HS-27A (cell line): ENCODE results near the gene GAGE10.
"Not testable (repeated sequence)": the region's sequence is repeated elsewhere in the genome, so short reads cannot be mapped to it uniquely, and the experiment has no call there.

Source experiments
- DNase-seq: peaks from one replicate; pipeline ENCODE4 v3.0.0-alpha.2; 2012; ENCODE audit warnings: low read depth, missing footprints

GAGE10 gene

DNA sequence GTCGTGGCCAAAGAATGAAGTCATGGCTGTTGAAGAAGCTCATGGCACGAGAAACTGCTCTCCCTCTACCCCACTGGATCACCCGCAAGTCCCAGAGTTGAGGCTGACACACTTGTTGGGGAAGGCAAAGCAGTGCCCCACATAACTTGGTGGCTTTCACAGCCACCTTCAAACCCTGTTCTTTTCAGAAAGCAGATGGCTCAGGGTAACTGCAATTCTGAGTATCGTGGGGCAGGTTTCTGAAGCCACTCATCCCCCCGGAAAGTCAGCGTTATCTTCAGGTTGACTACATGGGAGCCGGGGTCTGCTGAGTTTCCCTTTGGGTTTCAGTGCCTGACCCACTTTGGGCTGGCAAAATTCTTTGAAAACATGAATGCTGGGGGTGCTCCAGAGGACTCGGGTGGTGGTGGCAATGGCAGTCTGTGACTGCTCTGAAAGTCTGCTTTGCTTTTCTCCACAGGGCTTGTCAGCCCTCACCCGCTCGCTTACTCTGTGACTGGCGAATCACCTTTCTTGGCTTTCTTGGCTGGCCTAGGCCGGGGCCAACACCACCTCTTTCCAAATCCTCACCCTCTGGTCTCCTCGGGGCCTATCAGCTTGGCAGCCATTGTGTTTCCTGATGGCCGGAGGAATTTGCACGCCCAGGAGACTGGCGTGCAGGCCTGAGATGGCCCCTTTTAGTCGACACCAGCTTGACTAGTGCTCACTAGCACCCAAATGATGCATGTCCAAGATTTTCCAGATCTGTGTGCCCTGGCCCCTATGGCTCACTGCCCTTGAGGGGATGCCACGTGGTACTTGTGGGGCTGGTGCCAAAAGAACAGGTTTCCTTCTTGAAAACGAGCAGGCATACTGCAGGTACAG is 26.5 kb upstream of the GAGE10 start:
- no peak for DNase-seq

DNA sequence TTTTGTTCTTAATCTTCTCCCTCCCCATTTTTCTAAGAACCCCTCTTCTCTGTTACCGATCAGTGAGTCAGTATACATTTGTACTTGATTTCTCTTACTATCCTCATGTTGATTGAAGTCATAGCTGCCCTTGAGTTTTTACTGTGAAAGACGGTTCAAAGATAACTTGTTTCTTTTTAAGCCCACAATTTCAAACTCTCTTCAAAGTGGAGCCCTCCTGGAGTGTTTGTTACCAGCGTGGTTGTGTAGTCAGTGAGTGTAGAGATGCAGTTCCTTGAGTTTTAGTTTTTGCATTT is 26.0 kb upstream of the GAGE10 start:
- DNase-seq = no peak

DNA sequence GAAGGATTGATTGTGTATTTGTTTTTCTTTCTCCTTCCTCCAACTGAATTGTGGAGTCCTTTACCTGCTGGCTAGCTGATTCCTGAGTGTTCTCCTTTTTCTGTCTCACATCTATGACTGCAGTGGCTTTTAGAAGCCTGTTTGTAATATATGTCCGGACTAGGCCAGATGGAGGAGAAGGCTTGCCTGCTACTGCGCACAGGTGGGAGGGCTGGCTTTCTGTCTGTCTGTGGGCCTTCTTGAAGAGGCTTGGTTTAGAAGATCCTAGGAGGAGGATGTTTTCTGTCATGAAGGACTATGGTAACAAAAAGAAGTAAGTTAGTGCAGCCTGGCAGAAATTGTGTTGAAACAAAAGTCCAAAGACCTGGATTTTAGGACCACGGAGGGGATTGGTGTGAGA is 25.4 kb upstream of the GAGE10 start:
- DNase-seq = no peak

DNA sequence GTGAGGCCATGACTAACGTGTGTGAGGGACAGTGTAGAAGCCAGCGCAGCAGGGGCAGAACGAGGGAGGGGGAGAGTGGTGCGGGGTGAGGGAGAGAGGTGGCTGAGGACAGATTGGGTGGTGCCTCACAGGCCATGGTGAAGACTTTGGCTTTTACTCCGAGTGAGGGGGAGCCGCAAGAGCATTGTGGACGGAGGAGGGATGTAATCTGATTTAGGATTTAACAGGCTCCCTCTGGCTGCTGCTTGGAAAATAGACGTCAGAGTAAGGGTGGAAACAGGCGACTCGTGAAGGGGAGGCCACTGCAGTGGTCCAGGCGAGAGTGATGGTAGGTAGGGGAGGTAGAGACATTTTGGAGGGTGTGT is 20.8 kb upstream of the GAGE10 start:
- DNase-seq = no peak

DNA sequence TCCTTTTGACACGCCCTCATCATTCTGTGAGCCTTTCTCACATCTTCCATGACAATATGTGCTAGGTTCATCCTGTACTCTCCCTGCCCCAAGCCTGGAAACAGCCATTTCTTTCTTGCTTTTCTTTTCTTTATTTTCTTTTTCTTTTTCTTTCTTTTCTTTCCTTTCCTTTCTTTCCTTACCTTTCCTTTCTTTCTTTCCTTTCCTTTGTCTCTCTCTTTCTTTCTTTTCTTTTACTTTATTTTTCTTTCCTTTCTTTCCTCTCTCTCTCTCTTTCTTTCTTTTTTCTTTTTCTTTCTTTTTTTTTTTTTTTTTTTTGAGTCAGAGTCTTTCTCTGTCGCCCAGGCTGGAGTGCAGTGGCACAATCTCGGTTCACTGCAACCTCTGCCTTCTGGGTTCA is 19.2 kb upstream of the GAGE10 start:
- DNase-seq = no peak

DNA sequence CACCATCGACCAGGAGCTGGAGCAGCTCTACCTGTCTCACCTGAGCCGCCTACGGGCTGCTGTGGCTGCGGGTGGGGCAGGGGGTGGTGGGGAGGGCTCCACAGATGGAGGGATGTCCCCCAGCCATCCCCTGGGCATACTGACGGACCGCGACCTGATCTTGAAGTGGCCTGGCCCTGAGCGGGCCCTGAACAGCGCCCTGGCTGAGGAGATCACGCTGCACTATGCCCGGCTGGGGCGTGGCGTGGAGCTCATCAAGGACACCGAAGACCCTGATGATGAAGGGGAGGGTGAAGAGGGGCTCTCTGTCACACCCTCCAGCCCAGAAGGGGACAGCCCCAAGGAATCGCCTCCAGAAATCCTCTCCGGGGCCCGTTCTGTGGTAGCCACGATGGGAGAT is 17.3 kb upstream of the GAGE10 start:
- DNase-seq = no peak

DNA sequence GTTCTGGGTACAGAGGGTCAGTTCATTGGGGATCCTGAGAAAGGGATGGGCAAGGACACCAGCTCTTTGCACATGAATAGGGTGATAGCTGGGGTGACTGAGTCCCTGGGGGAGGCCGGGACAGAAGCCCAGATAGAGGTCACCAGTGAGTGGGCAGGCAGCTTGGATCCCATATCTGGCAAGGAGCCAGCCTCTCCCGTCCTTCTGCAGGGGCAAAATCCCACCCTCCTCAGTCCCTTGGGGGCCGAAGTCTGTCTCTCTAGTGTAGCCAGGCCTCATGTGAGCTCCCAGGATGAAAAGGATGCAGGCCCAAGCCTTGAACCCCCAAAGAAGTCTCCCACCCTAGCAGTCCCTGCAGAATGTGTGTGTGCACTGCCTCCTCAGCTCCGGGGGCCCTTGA is 16.9 kb upstream of the GAGE10 start:
- no peak for DNase-seq

DNA sequence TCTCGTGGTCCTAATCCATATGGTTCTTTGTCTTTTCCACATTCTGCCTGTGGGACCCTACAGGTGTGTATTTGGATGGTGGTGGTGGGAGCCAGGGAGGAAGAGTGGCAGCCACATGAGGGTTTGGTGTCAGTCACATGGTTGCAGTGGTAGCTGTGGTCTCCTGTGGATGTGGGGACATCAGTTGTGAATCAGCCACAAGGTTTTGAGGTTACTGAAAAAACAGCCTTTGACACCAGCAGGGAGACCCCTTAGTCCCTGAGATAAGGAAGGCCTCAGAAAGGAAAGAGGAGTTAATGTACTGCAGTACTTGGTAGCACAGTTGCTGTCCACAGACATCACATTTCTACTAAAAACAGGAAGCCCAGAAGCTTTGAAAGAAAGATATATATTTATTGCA is 15.8 kb upstream of the GAGE10 start:
- DNase-seq = no peak

DNA sequence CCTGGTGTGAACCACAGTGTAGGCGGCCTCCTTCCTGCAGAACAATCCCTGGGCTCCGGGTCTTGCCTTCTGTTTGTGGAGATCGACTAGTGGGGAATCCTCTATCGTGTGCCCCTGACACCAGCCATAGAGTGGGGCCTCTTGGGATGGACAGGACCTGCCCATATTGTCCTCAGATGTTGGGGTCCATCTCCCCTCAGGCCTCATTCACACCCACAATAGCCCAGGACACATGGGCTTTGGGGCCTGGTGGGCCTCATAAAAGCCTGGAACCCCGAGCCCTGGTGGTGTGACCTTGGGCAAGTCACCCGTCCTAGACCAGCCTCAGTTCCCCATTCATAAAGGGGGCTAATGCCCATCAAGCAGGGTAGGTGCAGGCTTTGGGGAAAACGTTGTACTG is 13.2 kb upstream of the GAGE10 start:
- no peak for DNase-seq

DNA sequence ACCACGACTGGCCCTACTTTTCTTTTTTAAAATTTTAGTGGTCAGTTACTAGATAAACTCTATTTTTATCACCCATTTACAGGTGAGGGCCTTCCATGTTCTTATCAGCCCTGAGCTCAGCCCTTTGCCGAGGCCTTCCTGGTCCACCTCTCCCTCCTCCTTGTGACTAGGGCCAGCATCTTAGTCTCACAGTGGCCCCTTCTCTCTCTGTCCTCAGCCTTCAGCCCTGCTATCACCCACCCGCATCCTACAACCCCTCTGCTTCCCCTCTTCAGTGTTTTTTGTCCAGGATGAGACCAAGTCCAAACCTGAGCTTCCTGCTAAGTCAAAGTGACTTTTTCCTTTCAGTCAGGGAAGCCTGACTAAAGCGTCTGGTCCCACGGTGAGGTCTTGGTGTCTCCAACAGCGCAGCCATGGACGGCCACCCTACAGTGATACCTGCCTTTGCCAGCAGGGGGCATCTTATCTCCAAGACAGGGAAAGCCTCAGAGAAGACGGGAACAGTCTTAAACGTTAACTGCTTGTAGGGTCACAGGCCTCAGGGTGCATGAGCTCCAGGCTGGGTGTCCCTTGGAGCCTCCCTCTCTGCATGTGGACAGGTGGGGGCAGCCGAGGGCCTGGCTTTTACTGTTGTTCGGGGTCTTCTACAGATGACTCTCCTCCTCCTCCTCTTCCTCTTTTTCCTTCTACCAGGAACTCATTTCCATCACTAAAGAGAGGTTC is 11.7 kb upstream of the GAGE10 start:
- DNase-seq = no peak

DNA sequence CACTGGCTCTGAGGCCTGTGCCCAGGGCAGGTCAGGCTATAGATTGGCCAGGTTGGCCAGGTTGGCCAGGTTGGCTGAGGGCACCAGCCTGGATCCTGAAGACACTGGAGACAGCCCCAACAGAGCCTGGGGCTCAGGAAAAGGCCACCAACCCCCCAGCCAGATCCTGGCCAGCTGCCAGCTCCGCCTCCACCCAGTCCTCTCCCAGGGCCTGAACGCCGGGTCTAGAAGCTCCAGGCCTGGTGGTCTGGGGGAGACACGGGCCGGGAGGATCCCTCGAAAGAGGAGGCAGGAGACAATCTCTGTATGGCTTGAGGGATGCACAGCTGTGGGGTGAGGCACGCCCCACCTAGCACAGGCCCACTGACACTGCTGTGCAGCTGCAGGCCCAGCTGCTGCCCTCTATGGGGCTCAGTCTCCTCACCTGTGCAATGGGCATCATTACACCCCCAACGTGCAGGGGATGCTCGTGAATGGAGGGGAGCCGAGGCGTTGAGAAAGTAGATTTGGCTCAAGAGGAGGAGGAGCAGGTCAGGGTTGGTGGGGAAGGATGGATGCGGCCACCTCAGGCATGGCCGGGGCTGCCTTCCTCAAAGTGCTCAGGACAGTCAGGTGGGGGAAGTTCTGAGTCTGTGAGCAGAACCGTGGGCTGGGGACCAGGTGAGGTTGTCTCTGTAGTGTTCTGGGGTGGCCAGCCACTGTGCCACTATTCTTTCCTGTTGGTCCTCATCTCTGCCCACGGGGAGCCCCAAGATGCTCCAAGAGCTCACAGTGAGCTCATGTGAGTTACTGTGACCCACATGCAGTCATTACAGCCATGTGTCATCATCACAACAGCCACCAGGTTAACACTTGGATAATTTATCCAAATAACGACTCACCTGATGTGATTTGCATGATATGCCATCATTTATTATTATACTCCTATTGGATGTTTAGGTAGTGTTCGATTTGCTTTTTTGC is 10.8 kb upstream of the GAGE10 start:
- no peak for DNase-seq

DNA sequence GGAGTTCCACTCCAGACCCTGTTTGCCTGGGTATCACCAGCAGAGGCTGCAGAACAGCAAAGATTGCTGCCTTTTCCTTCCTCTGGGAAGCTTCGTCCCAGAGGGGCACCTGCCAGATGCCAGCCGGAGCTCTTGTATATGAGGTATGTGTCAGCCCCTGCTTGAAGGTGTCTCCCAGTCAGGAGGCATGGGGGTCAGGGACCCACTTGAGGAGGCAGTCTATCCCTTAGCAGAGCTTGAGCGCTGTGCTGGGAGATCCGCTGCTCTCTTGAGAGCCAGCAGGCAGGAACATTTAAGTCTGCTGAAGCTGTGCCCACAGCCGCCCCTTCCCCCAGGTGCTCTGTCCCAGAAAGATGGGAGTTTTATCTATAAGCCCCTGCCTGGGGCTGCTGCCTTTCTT is 4.2 kb upstream of the GAGE10 start:
- DNase-seq = not testable (repeated sequence)

DNA sequence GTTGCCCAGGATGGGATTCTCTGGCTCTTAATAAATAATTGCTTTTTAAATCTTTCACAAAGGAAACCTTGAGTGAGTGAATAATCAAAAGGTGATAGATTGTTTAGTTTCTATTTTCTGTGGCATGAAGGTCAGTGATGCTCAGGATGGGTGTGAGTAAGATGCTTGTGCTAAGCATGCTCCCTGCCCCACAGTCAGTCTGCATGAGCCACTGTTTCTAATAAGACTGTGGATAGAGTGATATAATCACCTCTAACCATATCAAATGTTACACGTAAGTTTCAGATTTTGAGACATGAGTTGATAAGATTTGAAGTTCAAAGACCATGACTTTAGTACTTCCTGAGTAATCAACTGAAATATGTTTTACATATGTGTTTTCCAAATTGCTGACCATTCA is 2.7 kb upstream of the GAGE10 start:
- no peak for DNase-seq

DNA sequence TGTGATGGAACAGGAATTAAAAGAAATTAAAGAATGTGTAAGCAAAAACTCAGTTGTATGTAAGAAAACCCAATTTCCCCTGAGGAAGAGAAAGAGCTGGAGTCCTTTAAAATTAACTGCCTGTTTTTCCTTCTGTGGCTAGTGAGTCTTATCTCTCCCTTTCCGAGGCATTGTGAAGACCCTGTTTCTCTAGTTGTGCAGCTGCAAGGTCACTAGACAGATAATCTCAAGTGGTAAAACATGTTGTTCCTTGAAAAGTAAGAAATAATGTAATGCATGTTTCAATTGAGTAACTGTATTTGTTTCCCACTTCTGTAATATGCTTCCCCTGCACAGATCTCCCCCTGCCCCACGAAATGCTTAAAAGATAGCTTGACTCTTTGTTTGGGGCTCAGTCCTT is 4.3 kb downstream of the GAGE10 start:
- not testable (repeated sequence) for DNase-seq

DNA sequence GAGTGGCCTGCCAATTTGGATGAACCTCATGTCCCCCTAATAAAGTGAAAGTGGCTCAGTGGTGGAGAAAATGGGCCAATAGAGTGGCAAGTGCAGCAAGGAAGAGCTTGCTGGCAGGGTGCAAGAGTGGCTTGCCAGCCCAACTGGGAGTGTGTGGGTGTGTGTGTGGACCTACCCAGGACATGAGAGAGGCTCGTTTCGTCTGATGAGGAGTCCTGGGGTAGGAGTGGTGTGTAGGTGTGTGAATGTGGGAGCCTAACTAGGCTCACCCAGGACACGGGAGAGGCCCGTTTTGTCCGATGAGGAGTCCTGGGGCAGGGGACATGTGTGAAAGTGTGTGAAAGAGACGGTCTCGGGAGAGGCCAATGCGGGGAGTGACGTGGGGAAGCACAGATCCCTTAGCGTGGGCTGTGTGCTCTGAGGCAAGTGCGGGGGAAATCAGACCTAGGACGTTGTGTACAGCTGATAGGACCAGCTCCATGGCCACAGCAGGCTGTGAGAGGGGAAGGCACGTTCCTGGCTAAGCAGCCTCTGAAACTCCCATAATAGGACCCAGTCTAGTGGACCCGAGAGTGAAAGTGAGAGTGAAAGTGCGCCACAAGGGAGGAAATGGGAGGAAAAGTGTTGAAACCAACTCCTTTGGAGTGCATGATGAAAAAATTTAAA is 5.3 kb downstream of the GAGE10 start:
- DNase-seq = no peak

DNA sequence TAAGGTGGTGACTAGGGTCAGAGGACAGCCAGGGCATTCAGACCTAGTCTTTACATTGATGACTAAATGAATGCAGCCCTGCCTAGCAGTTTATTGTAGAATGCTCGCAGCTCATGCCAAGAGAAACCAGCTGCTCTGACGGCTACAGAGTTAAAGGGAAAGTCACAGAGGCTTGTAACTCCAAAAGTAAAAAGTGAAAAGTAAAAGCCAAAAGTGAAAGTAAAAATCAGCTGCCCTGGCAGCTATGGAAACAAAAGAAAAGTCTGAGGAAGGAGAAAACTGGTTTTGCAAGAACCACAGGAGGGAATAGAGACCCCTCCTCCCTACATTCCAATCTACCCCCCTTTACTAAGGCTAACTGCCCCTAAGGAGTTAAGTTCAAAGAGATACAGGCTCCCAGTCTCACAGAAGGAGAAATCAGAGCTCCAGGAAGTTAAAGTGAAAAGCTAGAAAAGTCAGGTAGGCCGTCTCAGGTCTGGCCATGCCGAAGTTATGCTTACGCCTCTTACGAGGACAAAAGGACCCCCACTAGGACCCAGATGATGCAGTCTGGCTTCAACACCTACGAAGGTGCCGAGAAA is 6.0 kb downstream of the GAGE10 start:
- no peak for DNase-seq

DNA sequence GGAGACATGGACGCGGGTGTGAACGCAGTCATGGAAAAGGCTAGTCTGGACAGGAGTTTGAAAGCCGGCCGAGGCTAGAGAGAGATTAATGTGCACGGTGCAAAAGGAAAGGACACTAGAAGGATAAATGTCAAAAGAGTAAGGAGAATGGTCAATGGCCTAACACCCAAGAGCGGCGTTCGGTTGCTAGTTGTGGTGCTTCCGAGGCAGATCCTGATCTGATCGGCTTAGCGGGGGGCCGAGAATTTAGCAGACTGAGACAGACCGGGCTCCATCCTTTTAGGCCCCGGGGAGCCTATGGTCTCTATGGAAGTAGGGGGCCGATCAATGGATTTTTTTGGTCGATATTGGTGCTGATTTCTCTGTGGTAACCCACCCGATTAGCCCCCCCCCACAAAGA is 6.9 kb downstream of the GAGE10 start:
- DNase-seq = no peak

DNA sequence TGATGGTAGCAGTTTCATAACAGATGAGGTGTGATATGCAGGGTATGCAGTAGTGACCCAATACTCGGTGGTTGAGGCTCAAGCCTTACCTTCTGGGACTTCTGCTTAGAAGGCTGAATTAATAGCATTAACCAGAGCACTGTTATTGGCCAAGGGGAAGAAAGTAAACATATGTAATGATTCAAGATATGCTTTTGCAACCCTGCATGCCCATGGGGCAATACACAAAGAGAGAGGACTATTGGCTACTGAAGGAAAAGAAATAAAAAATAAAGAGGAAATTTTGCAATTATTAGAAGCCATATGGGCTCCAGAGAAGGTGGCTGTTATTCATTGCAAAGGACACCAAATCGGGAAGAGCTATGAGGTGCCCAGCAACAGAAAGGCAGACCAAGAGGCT is 8.7 kb downstream of the GAGE10 start:
- DNase-seq = no peak

DNA sequence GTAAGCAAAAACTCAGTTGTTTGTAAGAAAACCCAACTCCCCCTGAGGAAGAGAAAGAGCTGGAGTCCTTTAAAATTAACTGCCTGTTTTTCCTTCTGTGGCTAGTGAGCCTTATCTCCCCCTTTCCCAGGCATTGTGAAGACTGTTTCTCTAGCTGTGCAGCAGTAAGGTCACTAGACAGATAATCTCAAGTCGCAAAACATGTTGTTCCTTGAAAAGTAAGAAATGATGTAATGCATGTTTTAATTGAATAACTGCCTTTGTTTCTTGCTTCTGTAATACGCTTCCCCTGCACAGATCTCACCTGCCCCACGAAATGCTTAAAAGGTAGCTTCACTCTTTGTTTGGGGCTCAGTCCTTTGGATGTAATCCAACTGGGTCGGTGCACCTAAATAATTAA is 12.6 kb downstream of the GAGE10 start:
- DNase-seq = no peak

DNA sequence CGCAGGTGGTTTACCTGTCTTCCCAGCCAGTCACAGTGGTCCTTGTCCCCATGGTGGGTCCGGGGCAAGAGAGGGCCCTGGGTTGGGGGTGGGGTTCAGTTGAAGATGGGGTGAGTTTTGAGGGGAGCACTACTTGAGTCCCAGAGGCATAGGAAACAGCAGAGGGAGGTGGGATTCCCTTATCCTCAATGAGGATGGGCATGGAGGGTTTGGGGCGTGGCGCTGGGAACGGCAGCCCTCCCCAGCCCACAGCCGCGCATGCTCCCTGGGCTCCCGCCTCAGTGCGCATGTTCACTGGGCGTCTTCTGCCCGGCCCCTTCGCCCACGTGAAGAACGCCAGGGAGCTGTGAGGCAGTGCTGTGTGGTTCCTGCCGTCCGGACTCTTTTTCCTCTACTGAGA is 18.3 kb downstream of the GAGE10 start, which contains the start of gene GAGE12J:
GAGE12J (plus strand) TSS at position 301 of the 400 bp plus-strand sequence. CDS start 1,157 bp downstream, outside the sequence.
- DNase-seq = not testable (repeated sequence)

DNA sequence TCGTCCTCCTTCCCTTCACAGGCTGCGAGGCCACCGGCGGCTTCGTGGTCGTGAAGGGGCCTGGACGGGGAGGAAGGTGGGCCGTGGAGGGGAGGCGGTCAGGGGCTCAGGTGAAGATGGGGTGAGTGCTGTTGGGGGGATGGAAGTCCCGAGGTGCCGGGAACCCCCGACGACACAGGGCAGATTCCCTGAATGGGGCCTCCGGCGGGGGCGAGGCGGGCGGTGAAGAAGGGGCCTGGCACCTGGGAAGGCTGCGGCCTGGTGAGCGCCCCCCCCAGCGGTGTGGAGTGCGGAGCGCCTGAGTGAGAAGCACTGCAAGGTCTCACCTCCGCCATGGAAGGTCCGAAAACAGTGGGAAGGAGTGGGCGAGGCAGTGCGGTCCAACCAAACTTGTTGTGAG is 18.8 kb downstream of the GAGE10 start:
- DNase-seq = not testable (repeated sequence)

DNA sequence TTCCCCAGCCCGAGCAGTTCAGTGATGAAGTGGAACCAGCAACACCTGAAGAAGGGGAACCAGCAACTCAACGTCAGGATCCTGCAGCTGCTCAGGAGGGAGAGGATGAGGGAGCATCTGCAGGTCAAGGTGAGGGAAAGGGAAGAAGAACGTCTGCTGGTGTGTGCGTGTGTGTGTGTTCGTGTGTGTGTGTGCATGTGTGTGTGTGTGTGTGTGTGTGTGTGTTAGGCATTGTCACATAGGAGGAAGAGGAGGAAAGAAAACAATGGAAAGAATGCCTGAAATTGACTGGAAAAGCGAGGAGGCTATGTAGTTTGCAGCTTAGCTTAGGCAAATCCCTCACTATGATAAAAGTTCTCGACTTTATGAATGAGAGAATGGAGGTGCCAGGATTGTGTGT is 20.3 kb downstream of the GAGE10 start:
- DNase-seq = not testable (repeated sequence)
